Spleen (tissue), 11 donors: ENCODE measurements around the gene UST. TPM values are rescaled to one million over a fixed set of nuclear protein-coding genes. Genes with fewer than 3 reads are reported as not detected.

Experiments
- DNase-seq: peaks from one replicate; pipeline ENCODE4 v3.0.0-alpha.2; 2020
- H3K27ac ChIP-seq, 8 donors: fragments of 200-600 bp; sonication (generic) in 7 of 8; 1 replicate in 4 of 8; 2 replicates in 4 of 8; pipeline versions ENCODE4 v1.5.0 to v1.8.0; 2016 to 2021; ENCODE audit warnings: inconsistent platforms in 4 of 8, mild to moderate bottlenecking in 4 of 8, moderate library complexity in 1 of 8
- H3K27me3 ChIP-seq, 7 donors: fragments of 200-600 bp; sonication (generic) in 6 of 7; replicated peaks in 1 of 7; 1 replicate in 4 of 7; 2 replicates in 3 of 7; pipeline versions ENCODE4 v1.5.0 to v1.8.0; 2016 to 2021; ENCODE audit warnings: inconsistent platforms in 3 of 7, mild to moderate bottlenecking in 1 of 7
- H3K36me3 ChIP-seq, 6 donors: fragments of 200-600 bp; sonication (generic) in 5 of 6; 1 replicate in 4 of 6; 2 replicates in 2 of 6; pipeline versions ENCODE4 v1.5.0 to v1.8.0; 2016 to 2021; ENCODE audit warnings: inconsistent platforms in 2 of 6
- H3K4me1 ChIP-seq, 6 donors: fragments of 200-600 bp; sonication (generic) in 5 of 6; 1 replicate in 3 of 6; 2 replicates in 3 of 6; pipeline versions ENCODE4 v1.5.0 to v1.8.0; 2016 to 2021; ENCODE audit warnings: inconsistent platforms in 3 of 6
- H3K4me3 ChIP-seq, 8 donors: fragments of 200-600 bp; sonication (generic) in 7 of 8; 1 replicate in 4 of 8; 2 replicates in 4 of 8; pipeline versions ENCODE4 v1.5.0 to v1.8.0; 2016 to 2021; ENCODE audit warnings: inconsistent platforms in 4 of 8, mild to moderate bottlenecking in 4 of 8, moderate library complexity in 2 of 8
- H3K9me3 ChIP-seq, 8 donors: fragments of 200-600 bp; sonication (generic) in 7 of 8; 1 replicate in 4 of 8; 2 replicates in 4 of 8; pipeline versions ENCODE4 v1.5.0 to v1.8.0; 2016 to 2021; ENCODE audit warnings: inconsistent platforms in 4 of 8
- POLR2A ChIP-seq, 3 donors: fragments of 450-650 bp; IDR thresholded peaks; one replicate each; pipeline ENCODE4 v1.5.1; 2017; ENCODE audit warnings: antibody characterized with exemption in 3 of 3, mild to moderate bottlenecking in 1 of 3
- POLR2AphosphoS5 ChIP-seq, 3 donors: sonication (generic); formaldehyde crosslinking; IDR thresholded peaks; one replicate each; pipeline ENCODE4 v1.5.1; 2017; ENCODE audit warnings: antibody characterized with exemption in 3 of 3
- WGBS, 5 donors: extraction: QIAGEN DNeasy Blood & Tissue Kit in 3 of 5; methylation state at CpG; one replicate each; pipeline versions ENCODE4 v1.1.5 to v1.1.7; 2013 to 2018; 5-methylcytosine and 5-hydroxymethylcytosine counted together
- intact Hi-C: fragments of 100-400 bp; cut with DNase I; formaldehyde crosslinking; loops from one replicate; pipeline ENCODE4 v1.15.0; 2023; ENCODE audit warnings: low total_unique reads
- polyA plus RNA-seq, 3 donors: library from polyadenylated mRNA; stranded (reverse); fragments of 200-250 nt; gene quantifications; one replicate each; pipeline ENCODE4 v1.2.1, GENCODE V29; 2013
- total RNA-seq, 7 donors: library from RNA; depleted of rRNA in 3 of 7; stranded (reverse); fragments of >200 nt in 3 of 7; fragmentation: NEBNext Ultra II Directional in 4 of 7; extraction: Animal tissue kit (Norgen Biotek cat#: 25700) in 4 of 7; gene quantifications; one replicate each; pipeline versions ENCODE4 v1.1.0 to v1.2.1, GENCODE V29; 2016 to 2021
- TF ChIP-seq, protein P1 (sequence below), 11 experiments: fragments of 200-600 bp in 7 of 11; fragments of 450-650 bp in 4 of 11; sonication (generic) in 4 of 11; IDR thresholded peaks in 8 of 11; conservative IDR thresholded peaks in 3 of 11; 1 replicate in 7 of 11; 2 replicates in 4 of 11; pipeline versions ENCODE4 v1.4.0 to v1.8.0; 2016 to 2021; ENCODE audit warnings: antibody characterized with exemption in 11 of 11, inconsistent platforms in 4 of 11, mild to moderate bottlenecking in 1 of 11
- donor health status: healthy with polysubstance abuse.
- donor health status: DM: no; HTN: no; CAD: no; lungs with moderate emphysema.
- donor health status: DM: no; HTN: no; CAD: no.
- donor health status: Bipolar disorder and iron deficiency.
- donor health status: healthy.
- donor health status: DM: no; HTN: no; CAD: no.
- donor health status: DM: yes; HTN: yes; CAD: no.

The UST gene
- total and polyA plus RNA-seq, 10 donors = 6.4 to 26.8 (median 14.4) TPM

GRCh38 chr6:148924226-148925012, 177.6 kb downstream of the UST start:
- 83 to 96% (median 85%) methylated on average over 8 of the region's 8 CpGs for WGBS, 5 donors
- TF ChIP-seq POLR2A (IDR thresholded peaks at IDR 0.05) (no peak), POLR2AphosphoS5 (IDR thresholded peaks at IDR 0.05) (no peak)
- TF ChIP-seq, protein P1, sequence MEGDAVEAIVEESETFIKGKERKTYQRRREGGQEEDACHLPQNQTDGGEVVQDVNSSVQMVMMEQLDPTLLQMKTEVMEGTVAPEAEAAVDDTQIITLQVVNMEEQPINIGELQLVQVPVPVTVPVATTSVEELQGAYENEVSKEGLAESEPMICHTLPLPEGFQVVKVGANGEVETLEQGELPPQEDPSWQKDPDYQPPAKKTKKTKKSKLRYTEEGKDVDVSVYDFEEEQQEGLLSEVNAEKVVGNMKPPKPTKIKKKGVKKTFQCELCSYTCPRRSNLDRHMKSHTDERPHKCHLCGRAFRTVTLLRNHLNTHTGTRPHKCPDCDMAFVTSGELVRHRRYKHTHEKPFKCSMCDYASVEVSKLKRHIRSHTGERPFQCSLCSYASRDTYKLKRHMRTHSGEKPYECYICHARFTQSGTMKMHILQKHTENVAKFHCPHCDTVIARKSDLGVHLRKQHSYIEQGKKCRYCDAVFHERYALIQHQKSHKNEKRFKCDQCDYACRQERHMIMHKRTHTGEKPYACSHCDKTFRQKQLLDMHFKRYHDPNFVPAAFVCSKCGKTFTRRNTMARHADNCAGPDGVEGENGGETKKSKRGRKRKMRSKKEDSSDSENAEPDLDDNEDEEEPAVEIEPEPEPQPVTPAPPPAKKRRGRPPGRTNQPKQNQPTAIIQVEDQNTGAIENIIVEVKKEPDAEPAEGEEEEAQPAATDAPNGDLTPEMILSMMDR (IDR thresholded peaks at IDR 0.05 in 8 of 11, conservative IDR thresholded peaks at IDR 0.05 in 3 of 11) = no peak
- intact Hi-C loops = no loop called here
- Histone ChIP-seq H3K4me3 (no peak overlapping the region), H3K27me3 (no peaks in the 10 kb centered on the region), H3K27ac (no peak overlapping the region), H3K9me3 (no peaks in the 10 kb centered on the region), H3K36me3 (no peaks in the 10 kb centered on the region), H3K4me1 (no peaks in the 10 kb centered on the region)
- DNase-seq = no peak

DNA sequence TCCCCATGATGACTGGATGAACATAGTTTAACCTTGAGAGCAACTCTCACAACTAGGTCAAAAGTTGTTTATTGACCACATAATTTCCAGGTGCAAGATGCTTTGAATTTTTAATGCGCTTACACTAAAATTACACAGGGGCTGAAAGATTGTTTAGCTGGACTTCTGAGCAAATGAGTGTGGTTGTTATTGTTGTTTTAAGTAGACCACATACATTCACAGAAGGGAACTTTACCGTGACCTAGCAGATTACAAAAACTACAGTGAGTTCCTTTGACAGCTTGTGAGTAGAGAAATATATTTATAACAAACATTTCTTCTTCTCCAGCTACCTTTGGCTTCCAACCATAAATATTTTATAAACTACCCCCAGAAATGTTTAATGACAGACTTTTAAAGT, 178.9 kb downstream of the UST start:
- intact Hi-C loops = no loop called here
- Histone ChIP-seq H3K27ac (no peak overlapping the region), H3K4me3 (no peak overlapping the region), H3K36me3 (no peaks in the 10 kb centered on the region), H3K4me1 (no peaks in the 10 kb centered on the region), H3K9me3 (no peaks in the 10 kb centered on the region), H3K27me3 (no peaks in the 10 kb centered on the region)
- 86 to 92% (median 89%) methylated on average over 2 of the region's 2 CpGs for WGBS, 5 donors
- no peak for DNase-seq
- TF ChIP-seq POLR2A (IDR thresholded peaks at IDR 0.05) (no peak), POLR2AphosphoS5 (IDR thresholded peaks at IDR 0.05) (no peak)
- TF ChIP-seq, protein P1 (IDR thresholded peaks at IDR 0.05 in 8 of 11, conservative IDR thresholded peaks at IDR 0.05 in 3 of 11) = no peak

GRCh38 chr6:148926478-148926877, 179.6 kb downstream of the UST start:
- Histone ChIP-seq H3K27ac (no peak overlapping the region), H3K4me1 (no peaks in the 10 kb centered on the region), H3K4me3 (no peak overlapping the region), H3K27me3 (no peaks in the 10 kb centered on the region), H3K36me3 (no peaks in the 10 kb centered on the region), H3K9me3 (no peaks in the 10 kb centered on the region)
- WGBS, 5 donors = 83 to 97% (median 89%) methylated on average over 2 of the region's 2 CpGs
- no peak for DNase-seq
- TF ChIP-seq, protein P1 (IDR thresholded peaks at IDR 0.05 in 8 of 11, conservative IDR thresholded peaks at IDR 0.05 in 3 of 11) = no peak
- TF ChIP-seq POLR2AphosphoS5 (IDR thresholded peaks at IDR 0.05) (no peak), POLR2A (IDR thresholded peaks at IDR 0.05) (no peak)
- intact Hi-C loops = no loop called here

- peaks cover 0 to 9% (median 0%) of the 10 kb centered on the region in 6 donors for H3K4me1 ChIP-seq
- 92 to 100% (median 98%) methylated on average over 1 of the region's 1 CpG for WGBS, 5 donors
- H3K27ac ChIP-seq = no peak overlapping the region
- H3K4me3 ChIP-seq = no peak overlapping the region
- H3K27me3 ChIP-seq = no peaks in the 10 kb centered on the region
- H3K9me3 ChIP-seq = no peaks in the 10 kb centered on the region
- intact Hi-C loops = no loop called here
- no peak for DNase-seq
- no peaks in the 10 kb centered on the region for H3K36me3 ChIP-seq
- TF ChIP-seq, protein P1 (IDR thresholded peaks at IDR 0.05 in 8 of 11, conservative IDR thresholded peaks at IDR 0.05 in 3 of 11) = no peak
- no peak for TF ChIP-seq POLR2AphosphoS5 (IDR thresholded peaks at IDR 0.05)
- TF ChIP-seq POLR2A (IDR thresholded peaks at IDR 0.05) = no peak
These were observed 180.8 kb downstream of the UST start for GRCh38 chr6:148927586-148927985.
